ENCODE results near the gene KCNMB2.
"Not testable (repeated sequence)": the region's sequence is repeated elsewhere in the genome, so short reads cannot be mapped to it uniquely, and the experiment has no call there.

The KCNMB2 gene

GRCh38 chr3:178703268-178703975 lies 167.2 kb downstream of the KCNMB2 start:
- no peak for DNase-seq (ENCODE audit: low spot score)

GRCh38 chr3:178705925-178706324 lies 169.7 kb downstream of the KCNMB2 start:
- no peak for DNase-seq (ENCODE audit: low spot score)

- DNase-seq (ENCODE audit: low spot score) = no peak
Measured at GRCh38 chr3:178706411-178706810, 170.2 kb downstream of the KCNMB2 start.

GRCh38 chr3:178707311-178708031 lies 171.2 kb downstream of the KCNMB2 start:
- no peak for DNase-seq (ENCODE audit: low spot score)

GRCh38 chr3:178709051-178709450 lies 172.8 kb downstream of the KCNMB2 start:
- DNase-seq (ENCODE audit: low spot score) = no peak

- DNase-seq (ENCODE audit: low spot score) = no peak
Measured at GRCh38 chr3:178711753-178712152, 175.5 kb downstream of the KCNMB2 start.

- DNase-seq (ENCODE audit: low spot score) = no peak
Measured at GRCh38 chr3:178712247-178712646, 176.0 kb downstream of the KCNMB2 start.

GRCh38 chr3:178714925-178715832 lies 178.9 kb downstream of the KCNMB2 start:
- no peak for DNase-seq (ENCODE audit: low spot score)

- no peak for DNase-seq (ENCODE audit: low spot score)
Measured at GRCh38 chr3:178718995-178719635, 182.9 kb downstream of the KCNMB2 start.

GRCh38 chr3:178732824-178733223 lies 196.6 kb downstream of the KCNMB2 start:
- DNase-seq (ENCODE audit: low spot score) = no peak

- no peak for DNase-seq (ENCODE audit: low spot score)
Measured at GRCh38 chr3:178735032-178735674, 198.9 kb downstream of the KCNMB2 start.

GRCh38 chr3:178736300-178736699 lies 200.1 kb downstream of the KCNMB2 start:
- DNase-seq (ENCODE audit: low spot score) = no peak

- DNase-seq (ENCODE audit: low spot score) = no peak
Measured at GRCh38 chr3:178739720-178740119, 203.5 kb downstream of the KCNMB2 start.

GRCh38 chr3:178741020-178741419 lies 204.8 kb downstream of the KCNMB2 start:
- no peak for DNase-seq (ENCODE audit: low spot score)

GRCh38 chr3:178743297-178743696 lies 207.1 kb downstream of the KCNMB2 start:
- no peak for DNase-seq (ENCODE audit: low spot score)

- not testable (repeated sequence) for DNase-seq (ENCODE audit: low spot score)
Measured at GRCh38 chr3:178745861-178746655, 209.8 kb downstream of the KCNMB2 start.

GRCh38 chr3:178748874-178749273 lies 212.6 kb downstream of the KCNMB2 start:
- DNase-seq (ENCODE audit: low spot score) = no peak

GRCh38 chr3:178749471-178749870 lies 213.2 kb downstream of the KCNMB2 start:
- DNase-seq (ENCODE audit: low spot score) = no peak

GRCh38 chr3:178750639-178751300 lies 214.5 kb downstream of the KCNMB2 start:
- no peak for DNase-seq (ENCODE audit: low spot score)

- no peak for DNase-seq (ENCODE audit: low spot score)
Measured at GRCh38 chr3:178752843-178753242, 216.6 kb downstream of the KCNMB2 start.
